ENCODE results near the gene SRC. TPM values are rescaled to one million over a fixed set of nuclear protein-coding genes. Genes with fewer than 3 reads are reported as not detected.

Gene SRC
- polyA plus RNA-seq, 1 experiment, result 13.9 TPM

DNA sequence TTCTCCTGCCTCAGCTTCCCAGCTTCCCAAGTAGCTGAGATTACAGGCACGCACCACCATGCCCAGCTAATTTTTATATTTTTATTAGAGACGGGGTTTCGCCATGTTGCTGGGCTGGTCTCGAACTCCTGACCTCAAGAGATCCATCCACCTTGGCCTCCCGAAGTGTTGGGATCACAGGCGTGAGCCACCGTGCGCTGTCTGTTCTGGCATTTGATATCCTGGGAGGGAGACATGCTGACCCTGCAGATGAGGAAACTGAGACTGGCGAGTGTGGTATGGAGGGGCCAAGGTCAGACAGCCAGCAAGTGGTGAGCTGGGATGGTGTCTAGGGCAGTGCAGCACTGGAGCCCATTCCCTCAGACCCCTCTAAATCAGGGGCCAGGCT lies 44.6 kb downstream of the SRC start:
- no peak for DNase-seq (ENCODE audit: low read depth, low spot score)
- TF ChIP-seq, protein P1, sequence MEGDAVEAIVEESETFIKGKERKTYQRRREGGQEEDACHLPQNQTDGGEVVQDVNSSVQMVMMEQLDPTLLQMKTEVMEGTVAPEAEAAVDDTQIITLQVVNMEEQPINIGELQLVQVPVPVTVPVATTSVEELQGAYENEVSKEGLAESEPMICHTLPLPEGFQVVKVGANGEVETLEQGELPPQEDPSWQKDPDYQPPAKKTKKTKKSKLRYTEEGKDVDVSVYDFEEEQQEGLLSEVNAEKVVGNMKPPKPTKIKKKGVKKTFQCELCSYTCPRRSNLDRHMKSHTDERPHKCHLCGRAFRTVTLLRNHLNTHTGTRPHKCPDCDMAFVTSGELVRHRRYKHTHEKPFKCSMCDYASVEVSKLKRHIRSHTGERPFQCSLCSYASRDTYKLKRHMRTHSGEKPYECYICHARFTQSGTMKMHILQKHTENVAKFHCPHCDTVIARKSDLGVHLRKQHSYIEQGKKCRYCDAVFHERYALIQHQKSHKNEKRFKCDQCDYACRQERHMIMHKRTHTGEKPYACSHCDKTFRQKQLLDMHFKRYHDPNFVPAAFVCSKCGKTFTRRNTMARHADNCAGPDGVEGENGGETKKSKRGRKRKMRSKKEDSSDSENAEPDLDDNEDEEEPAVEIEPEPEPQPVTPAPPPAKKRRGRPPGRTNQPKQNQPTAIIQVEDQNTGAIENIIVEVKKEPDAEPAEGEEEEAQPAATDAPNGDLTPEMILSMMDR (IDR thresholded peaks at IDR 0.05; ENCODE audit: low read depth, low read length), result no peak
- Histone ChIP-seq H3K27me3 (ENCODE audit: control insufficient read depth, insufficient read depth, low read length) (no peaks in the 10 kb centered on the region), H3K27ac (ENCODE audit: low read depth, low read length) (no peak overlapping the region), H3K4me3 (ENCODE audit: low read depth, low read length) (no peak overlapping the region), H3K9me3 (ENCODE audit: control insufficient read depth, insufficient read depth, low read length) (no peaks in the 10 kb centered on the region; the same call in 1 of the 2 replicates)
- POLR2A ChIA-PET, result interaction anchor here (1.4 kb wide), 1 partner anchor 108 kb away, joined by 3 read pairs; no protein-coding TSS in a partner anchor
- CTCF ChIA-PET, result interaction anchor here (2.7 kb wide), 1 partner anchor 144 kb away, joined by 10 read pairs; no protein-coding TSS in a partner anchor

DNA sequence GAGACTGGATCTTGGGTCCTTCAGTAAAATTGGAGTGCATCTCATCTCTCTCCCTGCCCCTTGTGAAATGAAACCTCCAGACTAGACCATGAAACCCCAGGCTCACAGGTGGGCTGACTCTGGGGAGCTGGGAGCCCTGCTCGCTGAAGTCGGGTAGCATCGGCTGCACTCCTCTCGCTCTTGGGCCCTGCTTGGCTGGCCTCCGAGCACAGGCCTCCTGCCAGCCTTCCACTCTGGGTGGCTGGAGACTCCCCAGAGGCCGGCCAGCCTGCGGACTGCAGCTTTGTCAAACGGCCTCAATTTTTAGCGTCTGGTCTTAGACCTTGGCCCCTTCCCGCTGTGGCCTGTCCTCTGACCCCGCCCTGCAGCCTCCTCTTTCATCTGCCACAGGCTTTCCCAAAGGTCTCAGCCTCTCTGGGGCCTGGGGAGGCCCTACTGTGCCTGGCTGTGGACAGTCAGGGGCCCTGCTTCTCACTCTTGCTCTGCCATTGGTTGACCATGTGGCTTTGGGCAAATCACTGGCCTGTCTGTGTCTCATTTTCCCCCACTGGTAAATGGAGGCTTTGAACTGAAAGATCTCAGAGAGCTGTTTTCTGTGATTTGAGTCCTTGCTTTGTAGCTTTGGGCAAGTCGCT lies 45.1 kb downstream of the SRC start:
- Histone ChIP-seq H3K27ac (ENCODE audit: low read depth, low read length) (no peak overlapping the region), H3K4me3 (ENCODE audit: low read depth, low read length) (no peak overlapping the region), H3K27me3 (ENCODE audit: control insufficient read depth, insufficient read depth, low read length) (no peaks in the 10 kb centered on the region), H3K9me3 (ENCODE audit: control insufficient read depth, insufficient read depth, low read length) (no peaks in the 10 kb centered on the region; the same call in 1 of the 2 replicates)
- CTCF ChIA-PET, result interaction anchor here (2.7 kb wide), 1 partner anchor 144 kb away, joined by 10 read pairs; no protein-coding TSS in a partner anchor
- POLR2A ChIA-PET, result interaction anchor here (1.4 kb wide), 1 partner anchor 108 kb away, joined by 3 read pairs; no protein-coding TSS in a partner anchor
- TF ChIP-seq, protein P1 (IDR thresholded peaks at IDR 0.05; ENCODE audit: low read depth, low read length), result no peak
- no peak for DNase-seq (ENCODE audit: low read depth, low spot score)

DNA sequence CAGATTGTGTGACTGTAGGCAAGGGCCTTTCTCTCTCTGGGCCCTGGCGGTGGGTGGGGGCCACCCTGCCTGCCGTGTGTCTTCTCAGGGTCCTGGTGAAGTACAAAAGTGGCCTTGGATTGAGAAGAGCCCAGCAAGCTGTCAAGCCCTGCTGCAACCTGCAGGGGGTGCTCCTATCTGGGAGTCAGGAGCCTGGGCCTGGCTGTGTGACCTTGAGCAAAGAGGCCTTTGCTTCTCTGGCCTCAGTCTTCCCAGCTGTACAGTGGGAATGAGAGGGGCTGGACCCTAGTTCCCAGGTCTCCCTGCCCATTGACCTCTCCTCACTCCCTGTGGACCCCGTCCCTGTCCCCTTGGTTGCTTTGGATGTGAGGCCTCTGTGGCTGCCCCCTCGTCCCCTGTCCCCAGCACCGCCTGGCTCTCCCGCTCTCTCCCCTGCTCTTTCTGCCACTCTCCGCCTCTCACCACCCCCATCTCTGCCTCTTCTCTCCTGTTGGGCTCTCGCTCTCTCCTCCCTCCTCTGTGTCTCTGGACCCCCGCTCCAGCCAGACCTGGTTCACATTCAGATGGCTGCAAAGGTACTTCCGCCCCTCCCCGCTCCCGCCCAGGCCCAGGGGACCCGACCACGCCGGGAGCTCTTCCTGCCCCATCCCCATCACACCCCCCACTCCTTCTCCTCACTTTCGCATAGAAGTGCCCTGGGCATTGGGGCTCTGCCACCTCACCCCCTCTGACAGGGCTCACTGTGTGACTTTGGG lies 46.7 kb downstream of the SRC start:
- TF ChIP-seq, protein P1 (IDR thresholded peaks at IDR 0.05; ENCODE audit: low read depth, low read length), result peak; percentile 44; the same call in 1 of the 2 replicates
- CTCF ChIA-PET, result interaction anchor here (0.6 to 2.7 kb wide), 3 partner anchors 142 to 338 kb away, joined by 4 to 10 read pairs (median 4); no protein-coding TSS in a partner anchor

DNA sequence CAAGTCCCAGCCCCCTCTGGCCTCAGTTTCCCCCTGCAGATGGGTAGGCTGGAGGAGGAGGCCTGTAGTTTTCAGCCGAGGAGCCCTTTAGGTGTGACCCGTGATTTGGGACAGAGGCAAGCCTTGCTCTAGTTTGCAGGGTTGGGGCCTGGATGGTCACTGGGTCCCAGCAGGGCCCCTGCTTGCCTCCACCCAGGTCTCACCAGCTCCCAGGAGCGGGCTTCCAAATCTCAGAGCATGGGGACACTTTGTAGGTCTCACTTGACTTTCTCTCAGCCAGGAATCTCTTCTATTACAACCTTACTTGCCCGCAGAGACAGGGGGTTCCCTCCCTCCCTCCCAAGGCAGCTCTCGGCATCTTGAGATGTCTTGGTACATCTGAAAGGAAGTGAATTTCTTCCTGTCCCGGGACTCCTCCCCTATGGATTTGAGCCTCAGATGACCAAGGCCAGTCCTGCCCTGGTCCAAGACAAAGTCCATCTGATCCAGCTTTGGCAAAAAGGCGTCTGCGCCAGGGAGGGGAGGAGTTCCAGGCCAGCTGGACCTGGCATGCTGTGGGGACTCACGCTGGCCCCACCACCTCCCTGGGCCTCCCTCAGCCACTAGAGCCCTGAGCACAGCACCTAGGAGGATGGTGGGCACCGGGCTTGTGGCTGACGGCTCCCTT lies 47.4 kb downstream of the SRC start:
- DNase-seq (ENCODE audit: low read depth, low spot score), result no peak
- TF ChIP-seq, protein P1 (IDR thresholded peaks at IDR 0.05; ENCODE audit: low read depth, low read length), result no peak
- no peak overlapping the region for H3K4me3 ChIP-seq (ENCODE audit: low read depth, low read length)
- ChIA-PET CTCF (no interaction called here), POLR2A (no interaction called here)
- no peak overlapping the region for H3K27ac ChIP-seq (ENCODE audit: low read depth, low read length)
- H3K27me3 ChIP-seq (ENCODE audit: control insufficient read depth, insufficient read depth, low read length), result no peaks in the 10 kb centered on the region
- no peaks in the 10 kb centered on the region; the same call in 1 of the 2 replicates for H3K9me3 ChIP-seq (ENCODE audit: control insufficient read depth, insufficient read depth, low read length)

More for the DNA sequence above, 46.7 kb downstream of the SRC start:
- Histone ChIP-seq H3K4me3 (ENCODE audit: low read depth, low read length) (no peak overlapping the region), H3K9me3 (ENCODE audit: control insufficient read depth, insufficient read depth, low read length) (no peaks in the 10 kb centered on the region; the same call in 1 of the 2 replicates), H3K27me3 (ENCODE audit: control insufficient read depth, insufficient read depth, low read length) (no peaks in the 10 kb centered on the region), H3K27ac (ENCODE audit: low read depth, low read length) (no peak overlapping the region)
- POLR2A ChIA-PET, result no interaction called here
- DNase-seq (ENCODE audit: low read depth, low spot score), result no peak

Measured in AG04450 (cell line).